ENCODE data around the gene SLC9A9. TPM values are rescaled to one million over a fixed set of nuclear protein-coding genes. Genes with fewer than 3 reads are reported as not detected.
"Not testable (repeated sequence)": the region's sequence is repeated elsewhere in the genome, so short reads cannot be mapped to it uniquely, and the experiment has no call there.

Gene SLC9A9
- total RNA-seq, 1 experiment from 2014 or later: 2.2 TPM

- Histone ChIP-seq H3K27me3 (ENCODE audit: low read length) (no peaks in the 10 kb centered on the region), H3K36me3 (ENCODE audit: insufficient read depth, low read length) (no peaks in the 10 kb centered on the region), H3K4me3 (ENCODE audit: low read length) (no peak overlapping the region), H3K9me2 (replicated peaks; ENCODE audit: insufficient read depth, low read length) (no peaks in the 10 kb centered on the region), H3K4me1 (ENCODE audit: low read length) (peaks cover 16% of the 10 kb centered on the region), H3K79me2 (ENCODE audit: low read length) (no peaks in the 10 kb centered on the region), H3K4me2 (ENCODE audit: low read depth, low read length, poor library complexity, severe bottlenecking) (no peak overlapping the region), H4K20me1 (ENCODE audit: insufficient read depth, low read depth, low read length) (no peaks in the 10 kb centered on the region), H2AFZ (ENCODE audit: low read length) (no peak overlapping the region), H3K27ac (ENCODE audit: low read length) (no peak overlapping the region), H3K9me3 (ENCODE audit: low read length) (no peaks in the 10 kb centered on the region), H3K9ac (ENCODE audit: low read length) (no peak overlapping the region)
- DNase-seq: no peak
These were observed 317.2 kb downstream of the SLC9A9 start for GRCh38 chr3:143531101-143531500.

GRCh38 chr3:143529798-143530197, 318.5 kb downstream of the SLC9A9 start:
- Histone ChIP-seq H3K9ac (ENCODE audit: low read length) (no peak overlapping the region), H3K4me3 (ENCODE audit: low read length) (no peak overlapping the region), H3K27me3 (ENCODE audit: low read length) (no peaks in the 10 kb centered on the region), H4K20me1 (ENCODE audit: insufficient read depth, low read depth, low read length) (no peaks in the 10 kb centered on the region), H3K4me1 (ENCODE audit: low read length) (peaks cover 11% of the 10 kb centered on the region), H3K9me3 (ENCODE audit: low read length) (no peaks in the 10 kb centered on the region), H3K36me3 (ENCODE audit: insufficient read depth, low read length) (no peaks in the 10 kb centered on the region), H3K27ac (ENCODE audit: low read length) (no peak overlapping the region), H2AFZ (ENCODE audit: low read length) (no peak overlapping the region), H3K79me2 (ENCODE audit: low read length) (no peaks in the 10 kb centered on the region), H3K4me2 (ENCODE audit: low read depth, low read length, poor library complexity, severe bottlenecking) (no peak overlapping the region), H3K9me2 (replicated peaks; ENCODE audit: insufficient read depth, low read length) (no peaks in the 10 kb centered on the region)
- no peak for DNase-seq

GRCh38 chr3:143529018-143529478, 319.2 kb downstream of the SLC9A9 start:
- Histone ChIP-seq H3K27ac (ENCODE audit: low read length) (no peak overlapping the region), H3K4me2 (ENCODE audit: low read depth, low read length, poor library complexity, severe bottlenecking) (peak overlapping the region; percentile 14), H3K9me3 (ENCODE audit: low read length) (no peaks in the 10 kb centered on the region), H3K4me1 (ENCODE audit: low read length) (peaks cover 11% of the 10 kb centered on the region), H2AFZ (ENCODE audit: low read length) (peak overlapping the region; percentile 52; the same call in 1 of the 2 replicates), H4K20me1 (ENCODE audit: insufficient read depth, low read depth, low read length) (no peaks in the 10 kb centered on the region), H3K27me3 (ENCODE audit: low read length) (no peaks in the 10 kb centered on the region), H3K9me2 (replicated peaks; ENCODE audit: insufficient read depth, low read length) (no peaks in the 10 kb centered on the region), H3K4me3 (ENCODE audit: low read length) (no peak overlapping the region), H3K79me2 (ENCODE audit: low read length) (no peaks in the 10 kb centered on the region), H3K36me3 (ENCODE audit: insufficient read depth, low read length) (no peaks in the 10 kb centered on the region), H3K9ac (ENCODE audit: low read length) (no peak overlapping the region)
- peak; percentile 52 for DNase-seq

GRCh38 chr3:143526011-143526545, 322.2 kb downstream of the SLC9A9 start:
- Histone ChIP-seq H3K9me3 (ENCODE audit: low read length) (no peaks in the 10 kb centered on the region), H3K79me2 (ENCODE audit: low read length) (no peaks in the 10 kb centered on the region), H3K36me3 (ENCODE audit: insufficient read depth, low read length) (no peaks in the 10 kb centered on the region), H3K4me1 (ENCODE audit: low read length) (peaks cover 11% of the 10 kb centered on the region), H3K27me3 (ENCODE audit: low read length) (no peaks in the 10 kb centered on the region), H3K4me3 (ENCODE audit: low read length) (no peak overlapping the region), H3K9me2 (replicated peaks; ENCODE audit: insufficient read depth, low read length) (no peaks in the 10 kb centered on the region), H4K20me1 (ENCODE audit: insufficient read depth, low read depth, low read length) (no peaks in the 10 kb centered on the region), H3K4me2 (ENCODE audit: low read depth, low read length, poor library complexity, severe bottlenecking) (no peak overlapping the region), H3K27ac (ENCODE audit: low read length) (no peak overlapping the region), H2AFZ (ENCODE audit: low read length) (no peak overlapping the region), H3K9ac (ENCODE audit: low read length) (no peak overlapping the region)
- no peak for DNase-seq

GRCh38 chr3:143525408-143525807, 322.9 kb downstream of the SLC9A9 start:
- H3K9me3 ChIP-seq (ENCODE audit: low read length): no peaks in the 10 kb centered on the region
- H3K9me2 ChIP-seq (replicated peaks; ENCODE audit: insufficient read depth, low read length): no peaks in the 10 kb centered on the region
- no peaks in the 10 kb centered on the region for H3K36me3 ChIP-seq (ENCODE audit: insufficient read depth, low read length)
- H3K27me3 ChIP-seq (ENCODE audit: low read length): no peaks in the 10 kb centered on the region
- no peak overlapping the region for H3K9ac ChIP-seq (ENCODE audit: low read length)
- no peak overlapping the region for H2AFZ ChIP-seq (ENCODE audit: low read length)
- peaks cover 11% of the 10 kb centered on the region for H3K4me1 ChIP-seq (ENCODE audit: low read length)
- no peak overlapping the region for H3K27ac ChIP-seq (ENCODE audit: low read length)
- no peak for DNase-seq
- H3K4me3 ChIP-seq (ENCODE audit: low read length): no peak overlapping the region
- H4K20me1 ChIP-seq (ENCODE audit: insufficient read depth, low read depth, low read length): no peaks in the 10 kb centered on the region
- H3K4me2 ChIP-seq (ENCODE audit: low read depth, low read length, poor library complexity, severe bottlenecking): no peak overlapping the region
- H3K79me2 ChIP-seq (ENCODE audit: low read length): no peaks in the 10 kb centered on the region

GRCh38 chr3:143521803-143522202, 326.5 kb downstream of the SLC9A9 start:
- Histone ChIP-seq H4K20me1 (ENCODE audit: insufficient read depth, low read depth, low read length) (no peaks in the 10 kb centered on the region), H3K27me3 (ENCODE audit: low read length) (no peaks in the 10 kb centered on the region), H3K9me2 (replicated peaks; ENCODE audit: insufficient read depth, low read length) (no peaks in the 10 kb centered on the region), H3K79me2 (ENCODE audit: low read length) (no peaks in the 10 kb centered on the region), H3K36me3 (ENCODE audit: insufficient read depth, low read length) (no peaks in the 10 kb centered on the region), H3K4me1 (ENCODE audit: low read length) (no peaks in the 10 kb centered on the region), H3K9ac (ENCODE audit: low read length) (no peak overlapping the region), H3K4me3 (ENCODE audit: low read length) (no peak overlapping the region), H3K4me2 (ENCODE audit: low read depth, low read length, poor library complexity, severe bottlenecking) (no peak overlapping the region), H3K27ac (ENCODE audit: low read length) (no peak overlapping the region), H2AFZ (ENCODE audit: low read length) (no peak overlapping the region), H3K9me3 (ENCODE audit: low read length) (no peaks in the 10 kb centered on the region)
- no peak for DNase-seq

- H2AFZ ChIP-seq (ENCODE audit: low read length); H3K27ac ChIP-seq (ENCODE audit: low read length); H4K20me1 ChIP-seq (ENCODE audit: insufficient read depth, low read depth, low read length); H3K9me3 ChIP-seq (ENCODE audit: low read length); H3K4me2 ChIP-seq (ENCODE audit: low read depth, low read length, poor library complexity, severe bottlenecking); H3K27me3 ChIP-seq (ENCODE audit: low read length); DNase-seq; H3K4me1 ChIP-seq (ENCODE audit: low read length); H3K4me3 ChIP-seq (ENCODE audit: low read length); H3K9me2 ChIP-seq (replicated peaks; ENCODE audit: insufficient read depth, low read length); H3K79me2 ChIP-seq (ENCODE audit: low read length); H3K36me3 ChIP-seq (ENCODE audit: insufficient read depth, low read length); H3K9ac ChIP-seq (ENCODE audit: low read length): not testable (repeated sequence)
These were observed 331.1 kb downstream of the SLC9A9 start for GRCh38 chr3:143517131-143517530.

- Histone ChIP-seq H3K27ac (ENCODE audit: low read length) (no peak overlapping the region), H3K9me2 (replicated peaks; ENCODE audit: insufficient read depth, low read length) (no peaks in the 10 kb centered on the region), H2AFZ (ENCODE audit: low read length) (no peak overlapping the region), H3K9me3 (ENCODE audit: low read length) (no peaks in the 10 kb centered on the region), H3K36me3 (ENCODE audit: insufficient read depth, low read length) (no peaks in the 10 kb centered on the region), H3K79me2 (ENCODE audit: low read length) (no peaks in the 10 kb centered on the region), H3K4me3 (ENCODE audit: low read length) (no peak overlapping the region), H3K27me3 (ENCODE audit: low read length) (no peaks in the 10 kb centered on the region), H3K4me2 (ENCODE audit: low read depth, low read length, poor library complexity, severe bottlenecking) (no peak overlapping the region), H4K20me1 (ENCODE audit: insufficient read depth, low read depth, low read length) (no peaks in the 10 kb centered on the region), H3K4me1 (ENCODE audit: low read length) (no peaks in the 10 kb centered on the region), H3K9ac (ENCODE audit: low read length) (no peak overlapping the region)
- no peak for DNase-seq
These were observed 333.4 kb downstream of the SLC9A9 start for GRCh38 chr3:143514874-143515273.

- H3K4me2 ChIP-seq (ENCODE audit: low read depth, low read length, poor library complexity, severe bottlenecking): no peak overlapping the region
These were observed 334.2 kb downstream of the SLC9A9 start for GRCh38 chr3:143514109-143514508.

More at GRCh38 chr3:143514109-143514508, 334.2 kb downstream of the SLC9A9 start:
- no peak overlapping the region for H3K4me3 ChIP-seq (ENCODE audit: low read length)
- no peak for DNase-seq
- no peaks in the 10 kb centered on the region for H4K20me1 ChIP-seq (ENCODE audit: insufficient read depth, low read depth, low read length)
- no peaks in the 10 kb centered on the region for H3K27me3 ChIP-seq (ENCODE audit: low read length)
- no peaks in the 10 kb centered on the region for H3K36me3 ChIP-seq (ENCODE audit: insufficient read depth, low read length)
- H3K9ac ChIP-seq (ENCODE audit: low read length): no peak overlapping the region
- no peaks in the 10 kb centered on the region for H3K9me2 ChIP-seq (replicated peaks; ENCODE audit: insufficient read depth, low read length)
- no peak overlapping the region for H3K27ac ChIP-seq (ENCODE audit: low read length)
- H2AFZ ChIP-seq (ENCODE audit: low read length): no peak overlapping the region
- H3K4me1 ChIP-seq (ENCODE audit: low read length): no peaks in the 10 kb centered on the region
- H3K9me3 ChIP-seq (ENCODE audit: low read length): no peaks in the 10 kb centered on the region
- H3K79me2 ChIP-seq (ENCODE audit: low read length): no peaks in the 10 kb centered on the region
